Activated CD4-positive, CD25-positive, alpha-beta regulatory T cell treated with anti-CD3 and anti-CD28 coated beads, Interleukin-2, amount 50 U/mL, for 16 hours (primary cell): Measurements from ENCODE around the gene BEND2.

Experiments used
- DNase-seq: peaks from one replicate; pipeline ENCODE4 v3.0.0-alpha.2; 2020; ENCODE audit warnings: low read depth, low spot score

Gene BEND2

DNA sequence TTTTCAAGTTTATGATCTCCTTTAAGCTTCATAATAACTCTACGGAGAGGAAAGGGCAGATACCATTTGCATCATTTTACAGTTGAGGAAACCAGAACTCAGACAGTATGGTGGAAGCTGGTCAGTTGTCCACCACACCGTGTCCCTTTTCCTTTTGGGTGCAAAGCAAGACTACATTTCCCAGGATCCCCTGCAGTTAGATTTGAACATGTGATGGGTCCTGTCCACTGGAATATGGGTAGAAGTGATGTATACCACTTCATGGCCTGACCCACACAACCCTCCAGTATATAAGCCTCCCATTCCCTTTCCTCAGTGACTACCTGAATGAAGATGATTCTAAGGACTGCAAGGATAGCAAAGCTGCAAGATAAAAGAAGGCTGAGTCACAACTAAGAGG lies 74.7 kb downstream of the BEND2 start:
- no peak for DNase-seq

- DNase-seq, result no peak
Observed at GRCh38 chrX:18136816-18137215, 83.9 kb downstream of the BEND2 start.

- no peak for DNase-seq
Observed at GRCh38 chrX:18133605-18134004, 87.1 kb downstream of the BEND2 start.

DNA sequence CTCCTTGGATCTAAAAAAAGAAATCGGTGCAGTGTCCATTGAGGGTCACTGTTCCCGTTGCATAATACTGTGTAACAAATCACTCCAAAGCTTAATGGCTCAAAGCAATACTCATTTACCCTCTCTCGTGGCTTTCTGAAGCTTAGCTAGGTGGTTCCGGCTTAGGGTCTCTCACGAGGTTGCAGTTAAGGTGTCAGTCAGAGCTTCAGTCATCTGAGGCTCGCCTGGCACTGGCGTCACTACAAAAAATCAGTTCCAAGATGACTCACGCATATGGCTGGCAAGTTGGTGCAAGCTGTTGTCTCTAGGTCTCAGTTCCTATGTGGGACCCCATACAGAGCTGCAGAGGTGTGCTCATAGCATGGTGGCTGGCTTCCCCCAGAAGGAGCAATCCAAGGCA lies 91.0 kb downstream of the BEND2 start:
- DNase-seq, result no peak

DNA sequence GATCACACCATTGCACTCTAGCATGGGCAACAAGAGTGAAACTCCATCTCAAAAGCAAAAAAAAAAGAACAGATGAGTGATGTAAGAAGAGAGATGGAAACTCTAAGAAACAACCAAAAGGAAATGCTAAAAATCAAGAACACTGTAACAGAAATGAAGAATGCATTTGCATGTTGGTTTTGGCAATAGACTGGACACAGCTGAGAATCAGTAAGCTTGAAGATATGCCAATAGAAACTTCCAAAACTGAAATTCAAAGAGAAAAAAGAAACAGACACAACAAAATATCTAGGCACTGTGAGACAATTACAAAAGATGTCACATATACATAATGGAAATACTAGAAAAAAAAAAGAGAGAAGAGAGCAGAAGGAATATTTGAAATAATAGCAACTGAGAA lies 93.7 kb downstream of the BEND2 start:
- DNase-seq, result no peak

DNA sequence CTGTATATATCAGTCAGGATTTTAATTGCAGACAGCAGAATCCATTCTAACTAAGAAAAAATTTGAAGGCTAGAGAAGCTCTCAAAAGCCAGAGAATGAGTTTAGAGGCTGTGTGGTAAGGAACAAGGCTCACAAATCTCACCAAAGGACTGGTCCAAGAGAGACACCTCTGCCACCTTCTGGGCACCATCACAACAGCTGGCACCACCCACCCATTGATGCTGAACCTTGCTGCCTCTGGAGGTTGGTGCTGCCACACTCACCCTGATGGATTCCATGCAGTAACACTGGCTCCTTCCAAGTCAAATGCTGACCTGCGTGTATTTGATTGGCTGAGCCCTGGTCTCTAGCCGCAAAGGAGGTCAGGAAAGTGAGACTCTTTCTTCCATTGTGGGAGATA lies 100.8 kb downstream of the BEND2 start:
- DNase-seq, result no peak
